GM23338 (cell line): Measurements from ENCODE around the gene UQCRC1. TPM values are rescaled to one million over a fixed set of nuclear protein-coding genes. Genes with fewer than 3 reads are reported as not detected.

Experiments
- ATAC-seq: fragments of 200-7000 bp; cut with Tn5 transposase; 3 replicates; pipeline ENCODE4 v1.9.1; 2020
- DNase-seq: peaks from one replicate; pipeline ENCODE4 v3.0.0-alpha.2; 2015; ENCODE audit warnings: low spot score
- H2AFZ ChIP-seq: fragments of 200-600 bp; sonication (generic); 2 replicates; pipeline ENCODE4 v1.8.0; 2016; ENCODE audit warnings: antibody characterized with exemption, mild to moderate bottlenecking, moderate library complexity
- H3F3A ChIP-seq: fragments of 200-600 bp; sonication (generic); replicated peaks from 2 replicates; pipeline ENCODE4 v1.8.0; 2017; ENCODE audit warnings: antibody characterized with exemption, mixed run types, low read depth
- H3K27ac ChIP-seq: fragments of 200-600 bp; sonication (generic); 2 replicates; pipeline ENCODE4 v1.6.1; 2016; ENCODE audit warnings: low read depth
- H3K27me3 ChIP-seq: fragments of 200-600 bp; sonication (generic); 2 replicates; pipeline ENCODE4 v1.8.0; 2016; ENCODE audit warnings: mild to moderate bottlenecking, mixed run types, moderate library complexity; ENCODE audit not compliant: insufficient read depth
- H3K36me3 ChIP-seq: fragments of 200-600 bp; sonication (generic); 2 replicates; pipeline ENCODE4 v1.8.0; 2016; ENCODE audit warnings: mild to moderate bottlenecking; ENCODE audit not compliant: insufficient read depth
- H3K4me1 ChIP-seq: fragments of 200-600 bp; sonication (generic); 2 replicates; pipeline ENCODE4 v1.8.0; 2016; ENCODE audit warnings: mild to moderate bottlenecking, moderate library complexity; ENCODE audit not compliant: insufficient read depth
- H3K4me2 ChIP-seq: fragments of 200-600 bp; sonication (generic); 2 replicates; pipeline ENCODE4 v1.7.1; 2017; ENCODE audit warnings: mixed run types
- H3K4me3 ChIP-seq: fragments of 200-600 bp; sonication (generic); 2 replicates; pipeline ENCODE4 v1.6.1; 2016; ENCODE audit warnings: mixed run types
- H3K79me2 ChIP-seq: fragments of 200-600 bp; sonication (generic); replicated peaks from 2 replicates; pipeline ENCODE4 v1.8.0; 2017; ENCODE audit warnings: mild to moderate bottlenecking; ENCODE audit not compliant: insufficient read depth
- H3K9me2 ChIP-seq: fragments of 200-600 bp; sonication (generic); 2 replicates; pipeline ENCODE4 v1.8.0; 2017; ENCODE audit not compliant: insufficient read depth
- H4K20me1 ChIP-seq: fragments of 200-600 bp; sonication (generic); replicated peaks from 2 replicates; pipeline ENCODE4 v1.8.0; 2017; ENCODE audit warnings: mild to moderate bottlenecking; ENCODE audit not compliant: insufficient read depth
- H3K27ac Mint-ChIP-seq: 2 replicates; pipeline ENCODE4 v1.8.0; 2020; ENCODE audit warnings: inconsistent platforms, mild to moderate bottlenecking, moderate library complexity, mixed read lengths
- H3K27me3 Mint-ChIP-seq: 3 replicates; pipeline ENCODE4 v1.8.0; 2022; ENCODE audit warnings: low read depth, mild to moderate bottlenecking, moderate library complexity, mixed read lengths, inconsistent platforms; ENCODE audit not compliant: insufficient read depth, poor library complexity
- H3K36me3 Mint-ChIP-seq: 3 replicates; pipeline ENCODE4 v1.8.0; 2021; ENCODE audit warnings: low read depth, mild to moderate bottlenecking, inconsistent platforms, moderate library complexity, mixed read lengths
- H3K4me1 Mint-ChIP-seq: 3 replicates; pipeline ENCODE4 v1.8.0; 2020; ENCODE audit warnings: mild to moderate bottlenecking, inconsistent platforms, mixed read lengths
- H3K4me3 Mint-ChIP-seq: 3 replicates; pipeline ENCODE4 v1.8.0; 2021; ENCODE audit warnings: moderate library complexity, mild to moderate bottlenecking, inconsistent platforms, mixed read lengths
- H3K9me3 Mint-ChIP-seq: 3 replicates; pipeline ENCODE4 v1.8.0; 2020; ENCODE audit warnings: moderate library complexity, mild to moderate bottlenecking, inconsistent platforms, mixed read lengths
- EZH2 ChIP-seq: fragments of 200-600 bp; sonication (generic); IDR thresholded peaks from one replicate; pipeline ENCODE4 v1.8.0; 2017; ENCODE audit warnings: antibody characterized with exemption, mild to moderate bottlenecking, low read depth; ENCODE audit not compliant: unreplicated experiment
- EZH2phosphoT487 ChIP-seq: fragments of 200-600 bp; sonication (generic); IDR thresholded peaks from one replicate; pipeline ENCODE4 v1.8.1; 2018; ENCODE audit warnings: antibody characterized with exemption; ENCODE audit not compliant: unreplicated experiment
- JUNB ChIP-seq: IDR thresholded peaks from one replicate; pipeline ENCODE4 v1.6.1; 2016; ENCODE audit warnings: antibody characterized with exemption; ENCODE audit not compliant: unreplicated experiment
- NANOG ChIP-seq: IDR thresholded peaks from 2 replicates; pipeline ENCODE4 v1.6.1; 2016; ENCODE audit warnings: antibody characterized with exemption, borderline replicate concordance
- POLR2AphosphoS5 ChIP-seq: IDR thresholded peaks from 2 replicates; pipeline ENCODE4 v1.6.1; 2016; ENCODE audit warnings: antibody characterized with exemption, low read depth
- STAT1 ChIP-seq: IDR thresholded peaks from one replicate; pipeline ENCODE4 v1.6.1; 2016; ENCODE audit warnings: antibody characterized with exemption; ENCODE audit not compliant: unreplicated experiment
- ZNF331 ChIP-seq: fragments of 250-450 bp; sonication (Bioruptor Pico); IDR thresholded peaks from 2 replicates; pipeline ENCODE4 v1.5.0; 2020; ENCODE audit warnings: low read depth, mild to moderate bottlenecking, moderate library complexity
- polyA plus RNA-seq: library from polyadenylated mRNA; unstranded; fragments of >200 nt; fragmentation: Nextera tagmentation; extraction: Ambion mirVana; gene quantifications from 2 replicates; pipeline ENCODE4 v1.2.1, GENCODE V29; 2016
- total RNA-seq: library from RNA; depleted of rRNA; stranded (reverse); fragments of >200 nt; shearing (Covaris generic); gene quantifications from 2 replicates; pipeline ENCODE4 v1.2.3, GENCODE V29; 2014
- TF ChIP-seq, protein P1 (sequence below): IDR thresholded peaks from 2 replicates; pipeline ENCODE4 v1.6.1; 2016; ENCODE audit warnings: antibody characterized with exemption

Gene UQCRC1
- total and polyA plus RNA-seq, 2 experiments from 2014 or later = 232 to 439 TPM

DNA sequence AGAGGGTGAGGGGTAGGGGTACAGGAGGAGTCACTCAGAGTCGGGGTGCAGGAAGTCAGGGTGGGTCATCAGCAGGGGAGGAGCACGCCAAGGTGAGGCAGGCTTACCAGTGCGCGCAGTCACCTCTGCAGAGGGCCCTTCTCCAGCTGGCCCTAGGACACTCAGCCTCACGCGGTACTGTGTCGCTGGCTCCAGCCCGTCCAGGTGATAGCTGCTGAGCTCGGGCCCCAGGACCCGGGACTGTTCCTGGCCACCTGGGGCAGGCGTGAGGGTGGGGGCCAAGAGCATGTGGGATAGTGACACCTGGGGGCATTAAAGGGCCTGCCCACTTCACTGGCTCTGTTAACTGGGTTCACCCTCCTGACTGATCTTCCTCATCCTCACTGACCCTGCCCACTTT is 21.8 kb downstream of the UQCRC1 start:
- Histone ChIP-seq H3K4me2 (no peak overlapping the region), H3K4me3 (no peak overlapping the region), H3K4me1 (no peaks in the 10 kb centered on the region), H3K36me3 (no peaks in the 10 kb centered on the region), H2AFZ (no peak overlapping the region), H3F3A (no peaks in the 10 kb centered on the region), H3K27me3 (no peaks in the 10 kb centered on the region), H3K27ac (no peak overlapping the region), H3K9me2 (no peaks in the 10 kb centered on the region), H4K20me1 (no peaks in the 10 kb centered on the region), H3K79me2 (no peaks in the 10 kb centered on the region)
- DNase-seq (no peak), ATAC-seq (no peak; the same call in 1 of the 3 replicates)
- H3K4me1 Mint-ChIP-seq = peaks cover 8% of the 10 kb centered on the region; the same call in 2 of the 3 replicates
- no peaks in the 10 kb centered on the region; the same call in 2 of the 3 replicates for H3K36me3 Mint-ChIP-seq
- peaks cover 6% of the 10 kb centered on the region for H3K27me3 Mint-ChIP-seq
- no peaks in the 10 kb centered on the region; the same call in 2 of the 3 replicates for H3K9me3 Mint-ChIP-seq
- TF ChIP-seq STAT1 (no peak), EZH2 (no peak), POLR2AphosphoS5 (no peak), ZNF331 (CRISPR knock-in tag) (no peak), JUNB (no peak), EZH2phosphoT487 (no peak)
- TF ChIP-seq, protein P1, sequence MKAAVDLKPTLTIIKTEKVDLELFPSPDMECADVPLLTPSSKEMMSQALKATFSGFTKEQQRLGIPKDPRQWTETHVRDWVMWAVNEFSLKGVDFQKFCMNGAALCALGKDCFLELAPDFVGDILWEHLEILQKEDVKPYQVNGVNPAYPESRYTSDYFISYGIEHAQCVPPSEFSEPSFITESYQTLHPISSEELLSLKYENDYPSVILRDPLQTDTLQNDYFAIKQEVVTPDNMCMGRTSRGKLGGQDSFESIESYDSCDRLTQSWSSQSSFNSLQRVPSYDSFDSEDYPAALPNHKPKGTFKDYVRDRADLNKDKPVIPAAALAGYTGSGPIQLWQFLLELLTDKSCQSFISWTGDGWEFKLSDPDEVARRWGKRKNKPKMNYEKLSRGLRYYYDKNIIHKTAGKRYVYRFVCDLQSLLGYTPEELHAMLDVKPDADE = no peak
- peak overlapping the region; percentile 20; the same call in 1 of the 3 replicates for H3K4me3 Mint-ChIP-seq
- no peak overlapping the region for H3K27ac Mint-ChIP-seq

DNA sequence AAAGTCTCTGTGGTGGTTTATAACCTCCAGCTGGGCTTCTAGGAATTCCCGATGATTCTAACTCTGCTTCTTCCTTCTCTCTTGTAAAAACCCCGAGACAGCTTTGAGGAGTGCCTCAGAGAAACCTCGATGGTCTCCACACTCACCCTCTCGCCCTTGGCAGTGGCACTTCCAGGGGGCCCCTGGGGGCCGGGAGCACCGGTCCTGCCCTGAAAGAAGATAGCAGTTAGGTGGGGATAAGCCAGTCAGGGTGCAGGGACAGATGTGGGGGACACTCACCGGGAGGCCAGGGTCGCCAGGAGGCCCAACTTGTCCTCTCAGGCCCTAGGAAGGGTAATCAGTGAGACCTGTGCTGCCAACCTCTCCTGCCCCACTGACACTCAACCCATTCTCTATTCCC is 24.0 kb downstream of the UQCRC1 start:
- Mint-ChIP-seq H3K27ac (no peak overlapping the region), H3K4me3 (no peak overlapping the region), H3K4me1 (peaks cover 8% of the 10 kb centered on the region; the same call in 2 of the 3 replicates), H3K27me3 (peaks cover 3% of the 10 kb centered on the region), H3K36me3 (peaks cover 4% of the 10 kb centered on the region; the same call in 2 of the 3 replicates), H3K9me3 (no peaks in the 10 kb centered on the region; the same call in 2 of the 3 replicates)
- no peaks in the 10 kb centered on the region for H3K9me2 ChIP-seq
- no peaks in the 10 kb centered on the region for H3K79me2 ChIP-seq
- no peaks in the 10 kb centered on the region for H4K20me1 ChIP-seq
- no peaks in the 10 kb centered on the region for H3K27me3 ChIP-seq
- H2AFZ ChIP-seq = no peak overlapping the region
- no peak for TF ChIP-seq POLR2AphosphoS5
- no peak overlapping the region for H3K4me3 ChIP-seq
- ATAC-seq (no peak), DNase-seq (no peak)
- no peaks in the 10 kb centered on the region for H3K4me1 ChIP-seq
- no peaks in the 10 kb centered on the region for H3K36me3 ChIP-seq
- H3K27ac ChIP-seq = no peak overlapping the region
- no peak overlapping the region for H3K4me2 ChIP-seq
- H3F3A ChIP-seq = no peaks in the 10 kb centered on the region

DNA sequence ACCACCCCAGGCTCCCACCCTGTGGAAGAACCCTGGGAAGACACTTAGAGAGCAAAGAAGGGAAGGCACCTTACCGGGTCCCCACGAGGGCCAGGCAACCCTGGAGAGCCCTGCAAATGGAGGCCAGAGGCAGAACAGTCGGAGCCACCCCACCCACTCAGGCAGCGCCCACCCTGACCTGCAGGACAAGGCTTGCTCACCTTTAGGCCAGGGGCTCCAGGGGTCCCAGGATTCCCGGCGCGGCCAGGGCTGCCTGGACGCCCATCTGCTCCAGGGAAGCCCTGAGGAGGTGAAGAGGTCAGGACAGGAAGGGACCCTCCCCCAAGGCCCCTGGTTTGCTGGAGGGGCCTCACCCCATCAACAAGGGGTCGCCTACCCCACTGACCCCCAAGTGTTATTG is 24.6 kb downstream of the UQCRC1 start:
- H3K4me1 ChIP-seq = no peaks in the 10 kb centered on the region
- H3K27ac ChIP-seq = no peak overlapping the region
- Mint-ChIP-seq H3K4me3 (no peak overlapping the region), H3K27me3 (peaks cover 3% of the 10 kb centered on the region), H3K27ac (no peak overlapping the region), H3K9me3 (no peaks in the 10 kb centered on the region; the same call in 2 of the 3 replicates), H3K4me1 (peaks cover 8% of the 10 kb centered on the region; the same call in 2 of the 3 replicates), H3K36me3 (peaks cover 4% of the 10 kb centered on the region; the same call in 2 of the 3 replicates)
- no peaks in the 10 kb centered on the region for H3F3A ChIP-seq
- H2AFZ ChIP-seq = no peak overlapping the region
- H3K36me3 ChIP-seq = no peaks in the 10 kb centered on the region
- ATAC-seq (no peak), DNase-seq (no peak)
- H4K20me1 ChIP-seq = no peaks in the 10 kb centered on the region
- TF ChIP-seq EZH2 = no peak
- TF ChIP-seq NANOG = no peak
- H3K27me3 ChIP-seq = no peaks in the 10 kb centered on the region
- H3K79me2 ChIP-seq = no peaks in the 10 kb centered on the region
- H3K4me3 ChIP-seq = no peak overlapping the region
- no peaks in the 10 kb centered on the region for H3K9me2 ChIP-seq
- no peak overlapping the region for H3K4me2 ChIP-seq
